Endothelial cell of umbilical vein (primary cell): Measurements from ENCODE around the gene SLC9A9. TPM values are rescaled to one million over a fixed set of nuclear protein-coding genes. Genes with fewer than 3 reads are reported as not detected.

Source experiments
- BruUV-seq: library from RNA; stranded (reverse); fragments of 400-500 nt; replicated peaks from 2 replicates; lab custom pipeline; 2021; lab: Mats Ljungman, UMichigan
- CTCF ChIA-PET: fragments of 300-600, 350-600 bp; sonication (Branson Sonifier 250); formaldehyde crosslinking; loops from one replicate; lab custom pipeline; 2021; ENCODE audit warnings: antibody characterized with exemption, inconsistent platforms; lab: Charles Lee
- POLR2A ChIA-PET: fragments of 300-600, 350-600 bp; sonication (Branson Sonifier 250); formaldehyde crosslinking; loops from one replicate; lab custom pipeline; 2021; ENCODE audit warnings: antibody characterized with exemption, inconsistent platforms; lab: Charles Lee
- DNase-seq: peaks from one replicate; pipeline ENCODE4 v3.0.0-alpha.2; 2011; ENCODE audit warnings: low read depth, low spot score
- FAIRE-seq: peaks from 2 replicates; lab custom pipeline; 2011; peaks lifted over from hg19 to GRCh38; lab: Jason Lieb, UNC
- H2AFZ ChIP-seq: 2 replicates; pipeline ENCODE4 v1.6.0; 2012; ENCODE audit warnings: low read depth, low read length, control low read depth, inconsistent platforms
- H3K27ac ChIP-seq: 2 replicates; pipeline ENCODE4 v1.5.1; 2011; ENCODE audit warnings: low read depth, mild to moderate bottlenecking, control low read depth, low read length, moderate library complexity; ENCODE audit not compliant: insufficient read depth
- H3K27me3 ChIP-seq, 2 experiments: 2 replicates each; pipeline versions ENCODE4 v1.6.0 to v1.6.1; 2011; ENCODE audit warnings: low read length in 2 of 2, mixed read lengths in 1 of 2; ENCODE audit not compliant: control insufficient read depth in 2 of 2, insufficient read depth in 2 of 2
- H3K36me3 ChIP-seq, 2 experiments: 2 replicates in 1 of 2; 3 replicates in 1 of 2; pipeline ENCODE4 v1.5.1; 2011; ENCODE audit warnings: low read length in 2 of 2, mild to moderate bottlenecking in 1 of 2, moderate library complexity in 1 of 2; ENCODE audit not compliant: control insufficient read depth in 2 of 2, insufficient read depth in 2 of 2; ENCODE audit errors: extremely low read depth in 1 of 2
- H3K4me1 ChIP-seq: 3 replicates; pipeline ENCODE4 v1.5.1; 2011; ENCODE audit warnings: mild to moderate bottlenecking, low read length; ENCODE audit not compliant: control insufficient read depth, insufficient read depth; ENCODE audit errors: extremely low read depth
- H3K4me2 ChIP-seq: 2 replicates; pipeline ENCODE4 v1.6.1; 2011; ENCODE audit warnings: low read length, control low read depth, mixed read lengths; ENCODE audit not compliant: insufficient read depth
- H3K4me3 ChIP-seq, 3 experiments: fragments of 200-600 bp in 1 of 3; sonication (generic), shearing (Covaris generic) in 1 of 3; replicated peaks in 1 of 3; 2 replicates each; pipeline ENCODE4 v1.5.1; 2011 to 2016; ENCODE audit warnings: control low read depth in 3 of 3, low read length in 3 of 3, mild to moderate bottlenecking in 2 of 3, inconsistent platforms in 1 of 3, low read depth in 1 of 3, moderate library complexity in 1 of 3; ENCODE audit not compliant: insufficient read depth in 1 of 3
- H3K79me2 ChIP-seq: 2 replicates; pipeline ENCODE4 v1.6.0; 2012; ENCODE audit warnings: low read length, inconsistent platforms; ENCODE audit not compliant: control insufficient read depth, insufficient read depth
- H3K9ac ChIP-seq: replicated peaks from 2 replicates; pipeline ENCODE3; 2011; ENCODE audit warnings: low read length, control low read depth; ENCODE audit not compliant: insufficient read depth; ENCODE audit errors: extremely low read depth
- H3K9me1 ChIP-seq: replicated peaks from 3 replicates; pipeline ENCODE4 v1.6.0; 2011; ENCODE audit warnings: mild to moderate bottlenecking, low read length; ENCODE audit not compliant: control insufficient read depth, insufficient read depth; ENCODE audit errors: extremely low read depth
- H3K9me3 ChIP-seq: replicated peaks from 2 replicates; pipeline ENCODE4 v1.5.1; 2012; ENCODE audit warnings: low read length, inconsistent platforms; ENCODE audit not compliant: control insufficient read depth, insufficient read depth
- H4K20me1 ChIP-seq: replicated peaks from 2 replicates; pipeline ENCODE3; 2011; ENCODE audit warnings: mild to moderate bottlenecking, low read length; ENCODE audit not compliant: control insufficient read depth, insufficient read depth; ENCODE audit errors: extremely low read depth
- CTCF ChIP-seq, 2 donors: IDR thresholded peaks; 1 replicate in 1 of 2; 2 replicates in 1 of 2; pipeline ENCODE4 v1.5.1; 2011; ENCODE audit warnings: low read length in 2 of 2, mild to moderate bottlenecking in 2 of 2, moderate library complexity in 2 of 2, control low read depth in 1 of 2, inconsistent platforms in 1 of 2, low read depth in 1 of 2; ENCODE audit not compliant: insufficient read depth in 1 of 2; ENCODE audit errors: extremely low read depth in 1 of 2
- EZH2 ChIP-seq: IDR thresholded peaks from 2 replicates; pipeline ENCODE4 v1.6.1; 2012; ENCODE audit warnings: borderline replicate concordance, low read depth, mild to moderate bottlenecking, moderate library complexity, low read length, inconsistent platforms; ENCODE audit not compliant: severe bottlenecking
- FOS ChIP-seq: IDR thresholded peaks from 2 replicates; pipeline ENCODE4 v1.6.1; 2011; ENCODE audit warnings: mild to moderate bottlenecking, low read length, moderate library complexity, borderline replicate concordance; ENCODE audit not compliant: insufficient read depth
- GATA2 ChIP-seq: IDR thresholded peaks from 2 replicates; pipeline ENCODE4 v1.7.0; 2011; ENCODE audit warnings: low read depth, mild to moderate bottlenecking, moderate library complexity, mixed read lengths, low read length; ENCODE audit not compliant: insufficient read length, insufficient read depth
- JUN ChIP-seq: IDR thresholded peaks from 2 replicates; pipeline ENCODE4 v1.6.1; 2011; ENCODE audit warnings: borderline replicate concordance, low read depth; ENCODE audit not compliant: insufficient read length, insufficient read depth
- MAX ChIP-seq: IDR thresholded peaks from 2 replicates; pipeline ENCODE4 v1.6.1; 2011; ENCODE audit not compliant: insufficient read depth, insufficient read length
- MYC ChIP-seq: IDR thresholded peaks from one replicate; pipeline ENCODE4 v1.6.1; 2011; ENCODE audit warnings: mild to moderate bottlenecking, low read depth, low read length
- POLR2A ChIP-seq: IDR thresholded peaks from 2 replicates; pipeline ENCODE4 v1.6.1; 2012; ENCODE audit warnings: low read depth, mild to moderate bottlenecking, control low read depth, low read length
- POLR2AphosphoS5 ChIP-seq: IDR thresholded peaks from 2 replicates; pipeline ENCODE4 v1.6.1; 2012; ENCODE audit warnings: low read depth, mild to moderate bottlenecking, control low read depth, low read length, moderate library complexity; ENCODE audit not compliant: insufficient read depth
- dilution Hi-C: fragments of 300-500 bp; cut with MboI; formaldehyde crosslinking; loops from one replicate; pipeline ENCODE4 v1.15.0; 2019; ENCODE audit warnings: low sequenced_read_pairs; ENCODE audit not compliant: extremely low pct_ligation_motif_present
- intact Hi-C: fragments of 100-400 bp; cut with micrococcal nuclease; formaldehyde crosslinking; loops from one replicate; pipeline ENCODE4 v1.10.0; 2022
- polyA plus RNA-seq, 4 experiments: library from polyadenylated mRNA; depleted of rRNA in 3 of 4; stranded (reverse) in 3 of 4; unstranded in 1 of 4; fragments of >200 nt; gene quantifications; 2 replicates each; pipeline versions ENCODE4 v1.2.1 to v1.2.3, GENCODE V29; 2011 to 2012; ENCODE audit warnings: missing spikeins in 1 of 4
- total RNA-seq: library from RNA; stranded (reverse); gene quantifications from 2 replicates; pipeline ENCODE4 v1.2.3, GENCODE V29; 2021

Gene SLC9A9
- total and polyA plus RNA-seq, 2 donors (not counting 3 experiments of a cell fraction or from before 2014, with no cell fraction given), result 1.5 to 1.8 TPM

DNA sequence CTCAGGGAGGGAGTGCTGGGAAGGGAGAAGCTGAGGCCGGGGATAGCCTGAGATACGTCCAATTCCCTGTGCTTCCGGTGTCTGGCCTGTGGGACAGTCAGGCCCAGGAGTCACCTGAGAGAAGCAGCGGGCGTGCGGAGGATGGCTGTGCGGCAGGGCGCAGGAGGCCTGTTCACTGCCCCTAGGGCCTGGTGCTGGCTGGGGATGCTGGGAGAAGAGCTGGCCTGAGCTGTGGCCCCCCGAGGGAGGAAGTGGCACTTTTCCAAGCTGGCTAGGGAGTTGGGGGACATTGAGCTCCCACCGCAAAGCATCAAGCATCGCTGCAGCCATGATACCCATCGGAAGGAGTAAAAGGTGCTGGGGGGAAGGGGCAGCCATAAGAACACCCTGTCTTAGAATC, 619.9 kb downstream of the SLC9A9 start:
- FAIRE-seq, result no peak
- CTCF ChIA-PET, result no interaction called here
- dilution Hi-C loops, result no loop called here

GRCh38 chr3:143226678-143227291, 621.5 kb downstream of the SLC9A9 start:
- Histone ChIP-seq H3K79me2 (no peaks in the 10 kb centered on the region), H3K27me3 (no peaks in the 10 kb centered on the region), H3K4me2 (no peak overlapping the region), H3K9ac (no peak overlapping the region), H2AFZ (no peak overlapping the region), H3K9me3 (no peaks in the 10 kb centered on the region), H3K36me3 (no peaks in the 10 kb centered on the region), H3K9me1 (no peaks in the 10 kb centered on the region), H3K27ac (no peak overlapping the region), H3K4me1 (no peaks in the 10 kb centered on the region), H3K4me3 (no peak overlapping the region), H4K20me1 (no peaks in the 10 kb centered on the region)
- ChIA-PET POLR2A (no interaction called here), CTCF (no interaction called here)
- DNase-seq (no peak), FAIRE-seq (no peak)
- TF ChIP-seq EZH2 (no peak), MYC (no peak), POLR2AphosphoS5 (no peak), JUN (no peak), CTCF (IDR thresholded peaks at IDR 0.05; ENCODE audit: extremely low read depth in 1 of 2, insufficient read depth in 1 of 2, low read depth in 1 of 2, low read length in 2 of 2) (no peak), MAX (no peak), GATA2 (no peak), POLR2A (no peak), FOS (no peak)
- dilution Hi-C loops, result no loop called here
- intact Hi-C loops, result no loop called here
- BruUV-seq, result no TSS peak

More for the DNA sequence above, 619.9 kb downstream of the SLC9A9 start:
- Histone ChIP-seq H3K4me3 (no peak overlapping the region), H3K27ac (no peak overlapping the region), H3K36me3 (no peaks in the 10 kb centered on the region), H3K27me3 (no peaks in the 10 kb centered on the region), H3K9me3 (no peaks in the 10 kb centered on the region), H3K4me2 (no peak overlapping the region), H3K9me1 (no peaks in the 10 kb centered on the region), H3K79me2 (no peaks in the 10 kb centered on the region), H4K20me1 (no peaks in the 10 kb centered on the region), H3K9ac (no peak overlapping the region), H2AFZ (no peak overlapping the region), H3K4me1 (no peaks in the 10 kb centered on the region)
- TF ChIP-seq FOS (no peak), MYC (no peak), EZH2 (no peak), POLR2A (no peak), MAX (no peak), POLR2AphosphoS5 (no peak)
- DNase-seq, result no peak
- no TSS peak for BruUV-seq
- POLR2A ChIA-PET, result no interaction called here
- intact Hi-C loops, result no loop called here
